GM12875 (cell line): ENCODE measurements around the gene DHDDS.

Source experiments
- H3K4me3 ChIP-seq: one replicate; pipeline ENCODE4 v1.5.1; 2011; ENCODE audit warnings: low read depth, low read length, control low read depth
- CTCF ChIP-seq: IDR thresholded peaks from 2 replicates; pipeline ENCODE4 v1.5.1; 2011; ENCODE audit warnings: low read depth, mild to moderate bottlenecking, control low read depth, inconsistent platforms, low read length, moderate library complexity, borderline replicate concordance; ENCODE audit not compliant: insufficient read depth

DHDDS gene

GRCh38 chr1:26449868-26450267 is 17.7 kb downstream of the DHDDS start:
- TF ChIP-seq CTCF: no peak
- no peak overlapping the region for H3K4me3 ChIP-seq

- H3K4me3 ChIP-seq: no peak overlapping the region
- no peak for TF ChIP-seq CTCF
Measured at GRCh38 chr1:26450908-26451307, 18.8 kb downstream of the DHDDS start.

- H3K4me3 ChIP-seq: no peak overlapping the region
- no peak for TF ChIP-seq CTCF
Measured at GRCh38 chr1:26452459-26453183, 20.5 kb downstream of the DHDDS start.

GRCh38 chr1:26459148-26459547 is 27.0 kb downstream of the DHDDS start:
- TF ChIP-seq CTCF: no peak
- no peak overlapping the region for H3K4me3 ChIP-seq

DNA sequence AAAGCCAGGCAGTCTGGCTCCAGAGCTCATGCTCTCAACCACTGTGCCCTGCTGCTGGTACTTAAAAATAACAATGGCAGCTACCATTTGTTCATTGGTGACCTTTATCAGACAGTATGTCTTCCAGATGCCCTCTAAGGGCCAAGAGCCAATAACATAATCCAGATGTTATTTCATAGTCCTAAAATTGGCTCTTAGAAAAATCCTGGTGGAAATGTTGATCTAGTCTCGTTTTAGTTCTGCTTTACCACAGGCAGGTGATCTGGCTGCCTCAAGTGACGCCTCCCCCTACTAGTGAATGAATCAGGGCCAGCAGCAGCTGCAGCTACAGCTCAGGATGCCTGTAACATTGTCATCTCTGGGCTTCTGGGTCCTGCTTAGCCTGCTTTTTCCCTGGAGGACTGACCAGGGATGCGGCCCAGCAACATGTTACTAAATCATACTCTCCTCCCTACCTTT is 27.5 kb downstream of the DHDDS start:
- no peak for TF ChIP-seq CTCF
- no peak overlapping the region for H3K4me3 ChIP-seq

DNA sequence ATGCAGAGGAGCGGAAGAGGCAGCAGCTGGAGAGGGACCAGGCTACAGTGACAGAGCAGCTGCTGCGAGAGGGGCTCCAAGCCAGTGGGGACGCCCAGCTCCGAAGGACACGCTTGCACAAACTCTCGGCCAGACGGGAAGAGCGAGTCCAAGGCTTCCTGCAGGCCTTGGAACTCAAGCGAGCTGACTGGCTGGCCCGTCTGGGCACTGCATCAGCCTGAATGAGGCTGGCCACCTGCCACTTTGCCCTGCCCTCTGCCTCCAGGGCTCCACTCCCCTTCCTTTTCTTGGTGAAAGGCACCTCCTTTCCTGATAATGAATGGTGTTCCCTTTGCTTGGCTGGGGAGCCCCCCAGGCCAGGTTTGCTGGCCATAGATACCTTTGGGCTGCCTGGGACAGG is 36.8 kb downstream of the DHDDS start:
- no peak overlapping the region for H3K4me3 ChIP-seq
- TF ChIP-seq CTCF: no peak

- no peak for TF ChIP-seq CTCF
Measured at GRCh38 chr1:26469558-26469957, 37.4 kb downstream of the DHDDS start.

More at GRCh38 chr1:26469558-26469957, 37.4 kb downstream of the DHDDS start:
- H3K4me3 ChIP-seq: no peak overlapping the region
